HepG2 (cell line): ENCODE results near the gene DLG4. TPM values are rescaled to one million over a fixed set of nuclear protein-coding genes. Genes with fewer than 3 reads are reported as not detected.

Experiments used
- ATAC-seq: fragments of 200-7000 bp; cut with Tn5 transposase; 3 replicates; pipeline ENCODE4 v1.9.1; 2020; ENCODE audit warnings: mild to moderate bottlenecking, moderate library complexity
- BruUV-seq: library from RNA; stranded (reverse); fragments of 400-500 nt; replicated peaks from 2 replicates; lab custom pipeline; 2021; lab: Mats Ljungman, UMichigan
- CTCF ChIA-PET: fragments of 300-600 bp; formaldehyde crosslinking; extraction: SDS; loops from one replicate; lab custom pipeline; 2021; ENCODE audit warnings: low total read pairs, inconsistent platforms, low intra/inter-chr PET ratio; lab: Yijun Ruan, JAX
- POLR2A ChIA-PET: fragments of 350-600 bp; sonication (Branson Sonifier 250); formaldehyde crosslinking; loops from one replicate; lab custom pipeline; 2020; ENCODE audit warnings: antibody characterized with exemption, inconsistent platforms; lab: Yijun Ruan, JAX
- DNase-seq: peaks from one replicate; pipeline ENCODE4 v3.0.0-alpha.2; 2015; ENCODE audit warnings: low spot score
- FAIRE-seq: peaks from 3 replicates; lab custom pipeline; 2011; peaks lifted over from hg19 to GRCh38; lab: Jason Lieb, UNC
- H2AFZ ChIP-seq: one replicate; pipeline ENCODE4 v1.6.1; 2011; ENCODE audit warnings: low read length, inconsistent platforms
- H3K27ac ChIP-seq: fragments of 300-600 bp; 3 replicates; pipeline ENCODE4 v1.8.0; 2011; ENCODE audit warnings: mixed run types, mild to moderate bottlenecking, mixed read lengths, low read length, inconsistent platforms; ENCODE audit not compliant: insufficient read depth; ENCODE audit errors: extremely low read length
- H3K27me3 ChIP-seq, 2 experiments: fragments of 200-600 bp in 1 of 2; 2 replicates in 1 of 2; 3 replicates in 1 of 2; pipeline versions ENCODE4 v1.6.0 to v1.8.0; 2011; ENCODE audit warnings: low read length in 2 of 2, mild to moderate bottlenecking in 2 of 2, moderate library complexity in 2 of 2, inconsistent platforms in 1 of 2; ENCODE audit not compliant: insufficient read depth in 2 of 2, control insufficient read depth in 1 of 2
- H3K36me3 ChIP-seq, 2 experiments: fragments of 200-600 bp in 1 of 2; replicated peaks in 1 of 2; 2 replicates in 1 of 2; 3 replicates in 1 of 2; pipeline versions ENCODE4 v1.5.1 to v1.8.0; 2011; ENCODE audit warnings: low read length in 2 of 2, inconsistent platforms in 1 of 2; ENCODE audit not compliant: insufficient read depth in 2 of 2, control insufficient read depth in 1 of 2
- H3K4me1 ChIP-seq: 2 replicates; pipeline ENCODE4 v1.5.1; 2012; ENCODE audit warnings: low read length, inconsistent platforms; ENCODE audit not compliant: insufficient read depth
- H3K4me2 ChIP-seq: 2 replicates; pipeline ENCODE4 v1.6.0; 2011; ENCODE audit warnings: low read depth, low read length, inconsistent platforms
- H3K4me3 ChIP-seq, 3 experiments: fragments of 200-600 bp in 1 of 3; sonication (generic), shearing (Covaris generic) in 1 of 3; replicated peaks in 1 of 3; 2 replicates each; pipeline ENCODE4 v1.5.1; 2011 to 2016; ENCODE audit warnings: low read length in 3 of 3, inconsistent platforms in 2 of 3, low read depth in 2 of 3, mild to moderate bottlenecking in 2 of 3, control low read depth in 1 of 3, mixed read lengths in 1 of 3; ENCODE audit not compliant: insufficient read depth in 1 of 3
- H3K79me2 ChIP-seq: one replicate; pipeline ENCODE4 v1.6.1; 2011; ENCODE audit warnings: low read length, inconsistent platforms; ENCODE audit not compliant: insufficient read depth
- H3K9ac ChIP-seq: 2 replicates; pipeline ENCODE4 v1.6.0; 2011; ENCODE audit warnings: mild to moderate bottlenecking, low read depth, low read length, inconsistent platforms; ENCODE audit not compliant: insufficient read depth
- H3K9me3 ChIP-seq: 2 replicates; pipeline ENCODE4 v1.5.1; 2012; ENCODE audit warnings: mild to moderate bottlenecking, low read length
- H4K20me1 ChIP-seq: 2 replicates; pipeline ENCODE4 v1.6.0; 2011; ENCODE audit warnings: inconsistent platforms, mild to moderate bottlenecking, low read length, moderate library complexity; ENCODE audit not compliant: insufficient read depth
- BCL6 ChIP-seq: IDR thresholded peaks from 2 replicates; pipeline ENCODE4 v1.6.1; 2016; ENCODE audit warnings: missing genetic modification reagents, missing compliant biosample characterization
- ETV5 ChIP-seq: IDR thresholded peaks from 2 replicates; pipeline ENCODE4 v1.6.1; 2018; ENCODE audit warnings: missing biosample characterization, missing genetic modification reagents, inconsistent platforms, borderline replicate concordance
- GLI4 ChIP-seq: sonication (generic); formaldehyde crosslinking; IDR thresholded peaks from 2 replicates; pipeline ENCODE4 v1.5.1; 2020; ENCODE audit warnings: missing genetic modification reagents, mild to moderate bottlenecking, moderate library complexity, borderline replicate concordance
- HNRNPL ChIP-seq: fragments of 200-400 bp; formaldehyde crosslinking; IDR thresholded peaks from 2 replicates; pipeline ENCODE4 v1.6.1; 2017; ENCODE audit warnings: mild to moderate bottlenecking, low read depth, low read length
- HNRNPUL1 ChIP-seq: fragments of 200-400 bp; formaldehyde crosslinking; IDR thresholded peaks from 2 replicates; pipeline ENCODE4 v1.6.1; 2017; ENCODE audit warnings: low read depth, mild to moderate bottlenecking, low read length, moderate library complexity
- KDM4B ChIP-seq: sonication (generic); formaldehyde crosslinking; IDR thresholded peaks from 2 replicates; pipeline ENCODE4 v1.4.0; 2020; ENCODE audit warnings: missing genetic modification reagents
- SAP130 ChIP-seq: IDR thresholded peaks from 2 replicates; pipeline ENCODE4 v1.6.1; 2016; ENCODE audit warnings: low read depth
- XBP1 ChIP-seq: sonication (generic); formaldehyde crosslinking; IDR thresholded peaks from 2 replicates; pipeline ENCODE4 v1.5.0; 2020; ENCODE audit warnings: missing genetic modification reagents
- YEATS4 ChIP-seq: sonication (generic); formaldehyde crosslinking; IDR thresholded peaks from 2 replicates; pipeline ENCODE4 v1.4.0; 2020; ENCODE audit warnings: missing genetic modification reagents, borderline replicate concordance
- ZNF12 ChIP-seq: sonication (generic); formaldehyde crosslinking; IDR thresholded peaks from 2 replicates; pipeline ENCODE4 v1.5.0; 2020; ENCODE audit warnings: missing genetic modification reagents
- ZNF263 ChIP-seq: sonication (generic); formaldehyde crosslinking; IDR thresholded peaks from 2 replicates; pipeline ENCODE4 v1.4.0; 2020; ENCODE audit warnings: missing genetic modification reagents
- ZNF335 ChIP-seq: sonication (generic); formaldehyde crosslinking; IDR thresholded peaks from 2 replicates; pipeline ENCODE4 v1.4.0; 2020; ENCODE audit warnings: missing genetic modification reagents
- ZNF672 ChIP-seq: sonication (generic); formaldehyde crosslinking; IDR thresholded peaks from 2 replicates; pipeline ENCODE4 v1.8.1; 2022; ENCODE audit warnings: missing genetic modification reagents
- WGBS: methylation state at CpG from one replicate; pipeline ENCODE4 v1.1.6; 2017; ENCODE audit warnings: low lambda C conversion rate; 5-methylcytosine and 5-hydroxymethylcytosine counted together
- in situ Hi-C: cut with HindIII; loops from 2 replicates; pipeline ENCODE4 v1.10.0; 2017; ENCODE audit warnings: low pct_unique_long_range_greater_than_20kb; ENCODE audit not compliant: extremely low pct_ligation_motif_present
- intact Hi-C: fragments of 100-400 bp; cut with micrococcal nuclease; formaldehyde crosslinking; loops from one replicate; pipeline ENCODE4 v1.10.0; 2022; ENCODE audit not compliant: unreplicated experiment
- polyA plus RNA-seq, 8 experiments: library from polyadenylated mRNA; depleted of rRNA in 3 of 8; stranded (reverse) in 7 of 8; unstranded in 1 of 8; fragments of >200 nt; fragmentation: Illumina TruSeq in 4 of 8; extraction: Trizol in 4 of 8; gene quantifications; 2 replicates each; pipeline versions ENCODE4 v1.2.1 to v1.2.3, GENCODE V29; 2011 to 2016; ENCODE audit warnings: low read depth in 4 of 8, missing spikeins in 1 of 8, mixed read lengths in 1 of 8; ENCODE audit not compliant: insufficient read depth in 1 of 8
- total RNA-seq, 5 experiments: library from RNA; depleted of rRNA; stranded (reverse); fragments of >200 nt; fragmentation: Illumina TruSeq; extraction: Trizol; gene quantifications; 2 replicates each; pipeline ENCODE4 v1.2.3, GENCODE V29; 2016; ENCODE audit warnings: low read depth in 1 of 5
- TF ChIP-seq, protein P1 (sequence below): sonication (generic); formaldehyde crosslinking; IDR thresholded peaks from 2 replicates; pipeline ENCODE4 v1.4.0; 2020; ENCODE audit warnings: missing genetic modification reagents
- TF ChIP-seq, protein P2 (sequence below): sonication (generic); formaldehyde crosslinking; IDR thresholded peaks from 2 replicates; pipeline ENCODE4 v1.4.0; 2020; ENCODE audit warnings: missing genetic modification reagents
- TF ChIP-seq, protein P3 (sequence below): sonication (generic); formaldehyde crosslinking; IDR thresholded peaks from 2 replicates; pipeline ENCODE4 v1.5.1; 2020; ENCODE audit warnings: mild to moderate bottlenecking, missing genetic modification reagents, moderate library complexity

DLG4 gene
- total and polyA plus RNA-seq, 2 of the 13 experiments (the other 11 are each of a cell fraction or from before 2014, with no cell fraction given), result 0.71 to 4.3 TPM

DNA sequence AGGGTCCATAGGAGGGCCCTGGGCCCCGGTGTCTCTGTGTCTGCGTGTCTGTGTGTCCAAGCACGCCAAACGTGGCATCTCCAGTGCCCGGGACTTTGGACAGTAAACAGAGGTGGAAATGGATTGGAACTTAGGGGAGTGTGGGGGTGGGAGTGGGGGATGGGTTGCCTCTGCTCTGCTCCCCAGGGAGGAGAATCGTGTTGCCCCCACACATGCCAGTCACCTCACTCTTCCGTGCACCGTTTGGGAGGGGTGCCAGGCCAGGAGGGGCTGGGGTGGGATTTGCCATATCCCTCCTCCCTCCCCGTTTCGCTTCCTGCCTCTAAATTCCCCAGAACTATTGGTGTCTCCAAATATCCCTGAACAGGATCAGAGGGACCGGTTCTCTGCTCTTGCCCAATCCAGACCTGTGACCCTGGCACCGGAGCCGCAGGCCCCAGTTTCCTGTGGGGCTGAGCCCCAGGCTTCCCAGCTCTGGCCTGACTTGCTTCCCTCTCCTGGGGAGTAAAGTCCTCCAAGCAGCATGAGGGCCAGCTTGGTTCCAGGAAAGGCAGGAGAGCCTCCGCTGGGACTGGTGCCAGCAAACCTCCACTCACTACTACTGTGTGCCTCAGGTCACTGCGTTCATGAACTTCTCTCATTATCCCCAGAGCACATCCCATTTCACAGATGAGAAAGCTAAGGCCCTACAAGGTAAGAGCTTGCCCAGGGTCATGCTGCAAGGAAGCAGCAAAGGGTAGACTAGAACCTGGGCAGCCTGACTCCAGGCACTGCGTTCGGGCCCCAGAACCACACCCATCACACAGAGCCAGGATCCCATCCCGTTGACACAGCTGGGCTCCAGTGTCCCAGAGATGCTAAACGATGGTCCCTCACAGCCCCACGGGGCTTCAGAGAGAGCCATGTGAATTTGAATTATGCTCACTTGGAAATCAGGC lies 40.0 kb downstream of the DLG4 start, which contains the start of gene ASGR1:
TSS of gene ASGR1 (minus strand) at position 54 of the 938 bp plus-strand sequence. CDS start 807 bp downstream, outside the sequence.
- peaks cover 9 to 21% of the 10 kb centered on the region in 2 experiments for H3K36me3 ChIP-seq
- H3K27ac ChIP-seq, result peak within 1 kb of the TSS; percentile 98
- 4% methylated on average over 16 of the region's 20 CpGs for WGBS
- POLR2A ChIA-PET, result interaction anchor here (0.6 to 4.4 kb wide), 27 partner anchors 9 to 467 kb away, joined by 3 to 76 read pairs (median 5); partner anchors contain the start of genes ACADVL, ASGR2, CTDNEP1 and DLG4
- BruUV-seq, result no TSS peak
- peak; percentile 86 for FAIRE-seq
- H3K9me3 ChIP-seq, result no peaks in the 10 kb centered on the region
- no peak within 1 kb of the TSS for H2AFZ ChIP-seq
- H3K27me3 ChIP-seq, result no peaks in the 10 kb centered on the region; a peak in 1 of 5 replicates
- peak; percentile 83 for ATAC-seq
- peak within 1 kb of the TSS; percentile 73 to 93 (median 84) for H3K4me3 ChIP-seq
- CTCF ChIA-PET, result no interaction called here
- H3K9ac ChIP-seq, result peak within 1 kb of the TSS; percentile 96
- H3K4me2 ChIP-seq, result peak within 1 kb of the TSS; percentile 92
- H4K20me1 ChIP-seq, result peaks cover 27% of the 10 kb centered on the region
- H3K79me2 ChIP-seq, result peaks cover 45% of the 10 kb centered on the region
- H3K4me1 ChIP-seq, result peaks cover 54% of the 10 kb centered on the region
- intact Hi-C loops (loop anchor here (2.0 to 10.0 kb wide), 4 partner anchors 33 to 133 kb away; partner anchors contain the start of genes DVL2 and PHF23), in situ Hi-C loops (loop anchor here (5.0 kb wide), 1 partner anchor 38 kb away; the partner anchor contains the start of genes ACADVL and DLG4)
- DNase-seq, result peak; percentile 96
- TF ChIP-seq ETV5, result peak; percentile 96; the same call in 1 of the 2 replicates
- TF ChIP-seq, protein P1, sequence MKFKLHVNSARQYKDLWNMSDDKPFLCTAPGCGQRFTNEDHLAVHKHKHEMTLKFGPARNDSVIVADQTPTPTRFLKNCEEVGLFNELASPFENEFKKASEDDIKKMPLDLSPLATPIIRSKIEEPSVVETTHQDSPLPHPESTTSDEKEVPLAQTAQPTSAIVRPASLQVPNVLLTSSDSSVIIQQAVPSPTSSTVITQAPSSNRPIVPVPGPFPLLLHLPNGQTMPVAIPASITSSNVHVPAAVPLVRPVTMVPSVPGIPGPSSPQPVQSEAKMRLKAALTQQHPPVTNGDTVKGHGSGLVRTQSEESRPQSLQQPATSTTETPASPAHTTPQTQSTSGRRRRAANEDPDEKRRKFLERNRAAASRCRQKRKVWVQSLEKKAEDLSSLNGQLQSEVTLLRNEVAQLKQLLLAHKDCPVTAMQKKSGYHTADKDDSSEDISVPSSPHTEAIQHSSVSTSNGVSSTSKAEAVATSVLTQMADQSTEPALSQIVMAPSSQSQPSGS, result peak; percentile 60; the same call in 1 of the 2 replicates
- TF ChIP-seq GLI4 (CRISPR knock-in tag), result 0 out of 2 replicates have a peak, but pooled peaks have one; percentile 34
- TF ChIP-seq ZNF672 (CRISPR knock-in tag), result no peak
- peak; percentile 49; the same call in 1 of the 2 replicates for TF ChIP-seq KDM4B (CRISPR knock-in tag)
- TF ChIP-seq XBP1 (CRISPR knock-in tag), result no peak
- TF ChIP-seq SAP130 (CRISPR knock-in tag), result peak; percentile 79
- TF ChIP-seq BCL6, result peak; percentile 68
- peak; percentile 89 for TF ChIP-seq ZNF335
- peak; percentile 47; the same call in 1 of the 2 replicates for TF ChIP-seq ZNF12
- peak; percentile 63; the same call in 1 of the 2 replicates for TF ChIP-seq YEATS4 (CRISPR knock-in tag)
- TF ChIP-seq, protein P2, sequence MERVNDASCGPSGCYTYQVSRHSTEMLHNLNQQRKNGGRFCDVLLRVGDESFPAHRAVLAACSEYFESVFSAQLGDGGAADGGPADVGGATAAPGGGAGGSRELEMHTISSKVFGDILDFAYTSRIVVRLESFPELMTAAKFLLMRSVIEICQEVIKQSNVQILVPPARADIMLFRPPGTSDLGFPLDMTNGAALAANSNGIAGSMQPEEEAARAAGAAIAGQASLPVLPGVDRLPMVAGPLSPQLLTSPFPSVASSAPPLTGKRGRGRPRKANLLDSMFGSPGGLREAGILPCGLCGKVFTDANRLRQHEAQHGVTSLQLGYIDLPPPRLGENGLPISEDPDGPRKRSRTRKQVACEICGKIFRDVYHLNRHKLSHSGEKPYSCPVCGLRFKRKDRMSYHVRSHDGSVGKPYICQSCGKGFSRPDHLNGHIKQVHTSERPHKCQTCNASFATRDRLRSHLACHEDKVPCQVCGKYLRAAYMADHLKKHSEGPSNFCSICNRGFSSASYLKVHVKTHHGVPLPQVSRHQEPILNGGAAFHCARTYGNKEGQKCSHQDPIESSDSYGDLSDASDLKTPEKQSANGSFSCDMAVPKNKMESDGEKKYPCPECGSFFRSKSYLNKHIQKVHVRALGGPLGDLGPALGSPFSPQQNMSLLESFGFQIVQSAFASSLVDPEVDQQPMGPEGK (CRISPR knock-in tag), result peak; percentile 99
- peak; percentile 87 for TF ChIP-seq HNRNPL
- TF ChIP-seq, protein P3, sequence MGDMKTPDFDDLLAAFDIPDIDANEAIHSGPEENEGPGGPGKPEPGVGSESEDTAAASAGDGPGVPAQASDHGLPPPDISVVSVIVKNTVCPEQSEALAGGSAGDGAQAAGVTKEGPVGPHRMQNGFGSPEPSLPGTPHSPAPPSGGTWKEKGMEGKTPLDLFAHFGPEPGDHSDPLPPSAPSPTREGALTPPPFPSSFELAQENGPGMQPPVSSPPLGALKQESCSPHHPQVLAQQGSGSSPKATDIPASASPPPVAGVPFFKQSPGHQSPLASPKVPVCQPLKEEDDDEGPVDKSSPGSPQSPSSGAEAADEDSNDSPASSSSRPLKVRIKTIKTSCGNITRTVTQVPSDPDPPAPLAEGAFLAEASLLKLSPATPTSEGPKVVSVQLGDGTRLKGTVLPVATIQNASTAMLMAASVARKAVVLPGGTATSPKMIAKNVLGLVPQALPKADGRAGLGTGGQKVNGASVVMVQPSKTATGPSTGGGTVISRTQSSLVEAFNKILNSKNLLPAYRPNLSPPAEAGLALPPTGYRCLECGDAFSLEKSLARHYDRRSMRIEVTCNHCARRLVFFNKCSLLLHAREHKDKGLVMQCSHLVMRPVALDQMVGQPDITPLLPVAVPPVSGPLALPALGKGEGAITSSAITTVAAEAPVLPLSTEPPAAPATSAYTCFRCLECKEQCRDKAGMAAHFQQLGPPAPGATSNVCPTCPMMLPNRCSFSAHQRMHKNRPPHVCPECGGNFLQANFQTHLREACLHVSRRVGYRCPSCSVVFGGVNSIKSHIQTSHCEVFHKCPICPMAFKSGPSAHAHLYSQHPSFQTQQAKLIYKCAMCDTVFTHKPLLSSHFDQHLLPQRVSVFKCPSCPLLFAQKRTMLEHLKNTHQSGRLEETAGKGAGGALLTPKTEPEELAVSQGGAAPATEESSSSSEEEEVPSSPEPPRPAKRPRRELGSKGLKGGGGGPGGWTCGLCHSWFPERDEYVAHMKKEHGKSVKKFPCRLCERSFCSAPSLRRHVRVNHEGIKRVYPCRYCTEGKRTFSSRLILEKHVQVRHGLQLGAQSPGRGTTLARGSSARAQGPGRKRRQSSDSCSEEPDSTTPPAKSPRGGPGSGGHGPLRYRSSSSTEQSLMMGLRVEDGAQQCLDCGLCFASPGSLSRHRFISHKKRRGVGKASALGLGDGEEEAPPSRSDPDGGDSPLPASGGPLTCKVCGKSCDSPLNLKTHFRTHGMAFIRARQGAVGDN, result peak; percentile 95
- peak; percentile 81 for TF ChIP-seq ZNF263 (CRISPR knock-in tag)
- TF ChIP-seq HNRNPUL1, result no peak
